H9 (cell line): ENCODE data around the gene PKN1. TPM values are rescaled to one million over a fixed set of nuclear protein-coding genes. Genes with fewer than 3 reads are reported as not detected.

Experiments
- DNase-seq: peaks from one replicate; pipeline ENCODE4 v3.0.0-alpha.2; 2017
- H2AFZ ChIP-seq: one replicate; pipeline ENCODE4 v1.6.1; 2013; ENCODE audit warnings: mild to moderate bottlenecking, low read length, control low read depth, moderate library complexity
- H2AK5ac ChIP-seq: 2 replicates; pipeline ENCODE4 v1.6.1; 2013; ENCODE audit warnings: low read length, control low read depth, mixed read lengths; ENCODE audit not compliant: insufficient read length
- H2BK120ac ChIP-seq: one replicate; pipeline ENCODE4 v1.6.1; 2013; ENCODE audit warnings: low read depth, mild to moderate bottlenecking, low read length, control low read depth, inconsistent platforms; ENCODE audit not compliant: poor library complexity, severe bottlenecking
- H2BK12ac ChIP-seq: 2 replicates; pipeline ENCODE4 v1.6.1; 2013; ENCODE audit warnings: low read length, control low read depth, mixed read lengths, low read depth; ENCODE audit not compliant: insufficient read length
- H2BK15ac ChIP-seq: 2 replicates; pipeline ENCODE4 v1.6.1; 2013; ENCODE audit warnings: low read depth, low read length, control low read depth
- H2BK20ac ChIP-seq: one replicate; pipeline ENCODE4 v1.6.1; 2013; ENCODE audit warnings: low read depth, mild to moderate bottlenecking, low read length, control low read depth, inconsistent platforms; ENCODE audit not compliant: poor library complexity, severe bottlenecking
- H2BK5ac ChIP-seq: 2 replicates; pipeline ENCODE4 v1.6.1; 2013; ENCODE audit warnings: low read length, control low read depth, mixed read lengths; ENCODE audit not compliant: insufficient read length
- H3K14ac ChIP-seq: 2 replicates; pipeline ENCODE4 v1.6.1; 2013; ENCODE audit warnings: low read length, control low read depth; ENCODE audit not compliant: insufficient read depth
- H3K18ac ChIP-seq: 2 replicates; pipeline ENCODE4 v1.6.1; 2013; ENCODE audit warnings: low read depth, mild to moderate bottlenecking, mixed read lengths, low read length, control low read depth; ENCODE audit not compliant: insufficient read length
- H3K23ac ChIP-seq: 2 replicates; pipeline ENCODE4 v1.6.1; 2013; ENCODE audit warnings: low read length, control low read depth, mixed read lengths, low read depth; ENCODE audit not compliant: insufficient read length
- H3K23me2 ChIP-seq: 2 replicates; pipeline ENCODE4 v1.6.1; 2013; ENCODE audit warnings: low read depth, mild to moderate bottlenecking, mixed read lengths, low read length, control low read depth; ENCODE audit not compliant: insufficient read length, poor library complexity, severe bottlenecking
- H3K27ac ChIP-seq: 2 replicates; pipeline ENCODE4 v1.5.1; 2013; ENCODE audit warnings: low read length, control low read depth, mixed read lengths, low read depth; ENCODE audit not compliant: insufficient read length
- H3K27me3 ChIP-seq: 2 replicates; pipeline ENCODE4 v1.6.1; 2013; ENCODE audit warnings: low read length, control low read depth, inconsistent platforms; ENCODE audit not compliant: insufficient read depth
- H3K4ac ChIP-seq: 2 replicates; pipeline ENCODE4 v1.6.1; 2013; ENCODE audit warnings: low read depth, mild to moderate bottlenecking, control low read depth, inconsistent platforms, low read length, moderate library complexity
- H3K4me1 ChIP-seq: 2 replicates; pipeline ENCODE4 v1.6.1; 2013; ENCODE audit warnings: low read length, control low read depth, inconsistent platforms; ENCODE audit not compliant: insufficient read depth
- H3K4me2 ChIP-seq: 2 replicates; pipeline ENCODE4 v1.6.1; 2013; ENCODE audit warnings: low read length, control low read depth, mixed read lengths; ENCODE audit not compliant: insufficient read length, insufficient read depth
- H3K56ac ChIP-seq: 2 replicates; pipeline ENCODE4 v1.6.1; 2013; ENCODE audit warnings: low read depth, mild to moderate bottlenecking, mixed read lengths, low read length, control low read depth; ENCODE audit not compliant: insufficient read length
- H3K79me1 ChIP-seq: 2 replicates; pipeline ENCODE4 v1.6.1; 2013; ENCODE audit warnings: low read depth, mild to moderate bottlenecking, moderate library complexity, low read length, control low read depth, inconsistent platforms; ENCODE audit not compliant: insufficient read depth, poor library complexity, severe bottlenecking
- H3K79me2 ChIP-seq: 2 replicates; pipeline ENCODE4 v1.6.1; 2013; ENCODE audit warnings: low read length, control low read depth, inconsistent platforms; ENCODE audit not compliant: insufficient read depth
- H3K9ac ChIP-seq: 2 replicates; pipeline ENCODE4 v1.6.1; 2013; ENCODE audit warnings: low read length, control low read depth, mixed read lengths; ENCODE audit not compliant: insufficient read length; ENCODE audit errors: extremely low read depth
- H3K9me3 ChIP-seq: one replicate; pipeline ENCODE4 v1.6.1; 2013; ENCODE audit warnings: low read depth, low read length, inconsistent platforms; ENCODE audit not compliant: control insufficient read depth
- H3T11ph ChIP-seq: one replicate; pipeline ENCODE4 v1.6.1; 2013; ENCODE audit warnings: mild to moderate bottlenecking, low read length, control low read depth, inconsistent platforms
- H4K20me1 ChIP-seq: one replicate; pipeline ENCODE4 v1.6.1; 2013; ENCODE audit not compliant: control insufficient read depth, insufficient read length, insufficient read depth
- H4K5ac ChIP-seq: 2 replicates; pipeline ENCODE4 v1.6.1; 2013; ENCODE audit warnings: low read depth, mild to moderate bottlenecking, mixed read lengths, low read length, control low read depth; ENCODE audit not compliant: insufficient read length
- H4K8ac ChIP-seq: replicated peaks from 2 replicates; pipeline ENCODE4 v1.6.1; 2013; ENCODE audit warnings: low read length, control low read depth, mixed read lengths, low read depth; ENCODE audit not compliant: insufficient read length
- H4K91ac ChIP-seq: 2 replicates; pipeline ENCODE4 v1.6.1; 2013; ENCODE audit warnings: low read depth, mild to moderate bottlenecking, moderate library complexity, mixed read lengths, low read length, control low read depth; ENCODE audit not compliant: insufficient read length
- H3K27ac Mint-ChIP-seq, 3 experiments: 2 replicates in 2 of 3; 3 replicates in 1 of 3; pipeline ENCODE4 v1.8.0; 2020 to 2021; ENCODE audit warnings: mixed read lengths in 3 of 3, mild to moderate bottlenecking in 1 of 3, moderate library complexity in 1 of 3
- H3K27me3 Mint-ChIP-seq: 2 replicates; pipeline ENCODE4 v1.8.0; 2021; ENCODE audit warnings: low read depth, mild to moderate bottlenecking, moderate library complexity, mixed read lengths
- H3K36me3 Mint-ChIP-seq, 3 experiments: 2 replicates in 2 of 3; 3 replicates in 1 of 3; pipeline ENCODE4 v1.8.0; 2020 to 2021; ENCODE audit warnings: low read depth in 3 of 3, mixed read lengths in 3 of 3; ENCODE audit not compliant: insufficient read depth in 1 of 3
- H3K4me1 Mint-ChIP-seq, 2 experiments: 2 replicates each; pipeline ENCODE4 v1.8.0; 2020; ENCODE audit warnings: mixed read lengths in 2 of 2
- H3K4me3 Mint-ChIP-seq, 2 experiments: 2 replicates in 1 of 2; 3 replicates in 1 of 2; pipeline ENCODE4 v1.8.0; 2020 to 2021; ENCODE audit warnings: mild to moderate bottlenecking in 2 of 2, mixed read lengths in 2 of 2, moderate library complexity in 1 of 2
- H3K9me3 Mint-ChIP-seq, 2 experiments: 2 replicates in 1 of 2; 3 replicates in 1 of 2; pipeline ENCODE4 v1.8.0; 2020; ENCODE audit warnings: mild to moderate bottlenecking in 2 of 2, mixed read lengths in 2 of 2, moderate library complexity in 1 of 2
- CTCF ChIP-seq: fragments of 200-600 bp; sonication (generic); conservative IDR thresholded peaks from 3 replicates; pipeline ENCODE4 v1.8.0; 2021; ENCODE audit warnings: antibody characterized with exemption, mild to moderate bottlenecking
- WGBS: extraction: QIAGEN DNeasy Blood & Tissue Kit; methylation state at CpG from one replicate; pipeline ENCODE4 v1.1.7; 2013; ENCODE audit warnings: missing lambda C conversion rate, low lambda C conversion rate, mixed read lengths; ENCODE audit not compliant: insufficient read length; ENCODE audit errors: extremely low coverage; 5-methylcytosine and 5-hydroxymethylcytosine counted together
- total RNA-seq: library from RNA; stranded (reverse); gene quantifications from 2 replicates; pipeline ENCODE4 v1.2.1, GENCODE V29; 2021

PKN1 gene
- total RNA-seq, 1 experiment from 2014 or later, result 159 TPM

GRCh38 chr19:14410091-14411051 lies 22.7 kb upstream of the PKN1 start:
- Histone ChIP-seq H3K9ac (no peak overlapping the region), H3K18ac (no peak overlapping the region), H3K79me2 (peaks cover 16% of the 10 kb centered on the region; the same call in 1 of the 2 replicates), H2BK20ac (no peak overlapping the region), H4K8ac (no peak overlapping the region), H3K23me2 (no peaks in the 10 kb centered on the region), H3K23ac (no peak overlapping the region), H3K56ac (no peak overlapping the region), H3K4me2 (no peak overlapping the region), H4K5ac (no peak overlapping the region), H3K27ac (no peak overlapping the region), H3K79me1 (peaks cover 5% of the 10 kb centered on the region), H2BK120ac (no peak overlapping the region), H3K9me3 (no peaks in the 10 kb centered on the region), H3K4ac (no peak overlapping the region), H2AFZ (no peak overlapping the region), H2BK15ac (no peak overlapping the region), H3K14ac (no peak overlapping the region), H4K91ac (no peak overlapping the region), H2BK12ac (no peak overlapping the region), H4K20me1 (no peaks in the 10 kb centered on the region), H3K27me3 (no peaks in the 10 kb centered on the region), H3K4me1 (no peaks in the 10 kb centered on the region), H3T11ph (no peak overlapping the region), H2BK5ac (no peak overlapping the region), H2AK5ac (no peak overlapping the region)
- WGBS, result no CpG with 5 or more reads among the region's 44 CpGs
- Mint-ChIP-seq H3K36me3 (peaks cover 44 to 74% (median 72%) of the 10 kb centered on the region in 3 experiments), H3K27ac (no peak overlapping the region), H3K4me3 (no peak overlapping the region), H3K9me3 (no peaks in the 10 kb centered on the region; a peak in 1 of 5 replicates), H3K27me3 (no peaks in the 10 kb centered on the region; the same call in 1 of the 2 replicates), H3K4me1 (peaks cover 21 to 28% of the 10 kb centered on the region in 2 experiments)
- no peak for TF ChIP-seq CTCF
- no peak for DNase-seq
